ENCODE data around the gene SPEG.

SPEG gene

GRCh38 chr2:219461047-219461514, 26.4 kb downstream of the SPEG start:
- DNase-seq (ENCODE audit: low read depth in 3 of 3) = no peak

GRCh38 chr2:219461669-219462068, 27.0 kb downstream of the SPEG start:
- no peak for DNase-seq (ENCODE audit: low read depth in 3 of 3)

DNA sequence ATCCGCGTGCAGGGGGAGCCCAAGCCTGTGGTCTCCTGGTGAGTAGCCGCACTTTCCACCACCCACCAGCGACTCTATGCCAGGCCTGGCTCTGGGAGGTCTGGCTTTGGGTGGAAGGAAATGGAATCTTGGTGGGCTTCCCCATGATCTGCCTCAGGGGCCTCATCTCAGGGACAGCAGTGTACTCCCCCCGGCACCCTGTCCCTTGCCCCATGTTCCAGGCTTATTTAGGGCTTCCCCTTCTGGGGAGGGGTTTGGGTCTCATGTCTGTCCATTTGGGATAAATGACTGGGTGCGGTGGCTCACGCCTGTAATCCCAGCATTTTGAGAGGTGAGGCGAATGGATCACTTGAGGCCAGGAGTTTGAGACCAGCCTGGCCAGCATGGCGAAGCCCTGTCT, 27.7 kb downstream of the SPEG start:
- no peak for DNase-seq (ENCODE audit: low read depth in 3 of 3)

DNA sequence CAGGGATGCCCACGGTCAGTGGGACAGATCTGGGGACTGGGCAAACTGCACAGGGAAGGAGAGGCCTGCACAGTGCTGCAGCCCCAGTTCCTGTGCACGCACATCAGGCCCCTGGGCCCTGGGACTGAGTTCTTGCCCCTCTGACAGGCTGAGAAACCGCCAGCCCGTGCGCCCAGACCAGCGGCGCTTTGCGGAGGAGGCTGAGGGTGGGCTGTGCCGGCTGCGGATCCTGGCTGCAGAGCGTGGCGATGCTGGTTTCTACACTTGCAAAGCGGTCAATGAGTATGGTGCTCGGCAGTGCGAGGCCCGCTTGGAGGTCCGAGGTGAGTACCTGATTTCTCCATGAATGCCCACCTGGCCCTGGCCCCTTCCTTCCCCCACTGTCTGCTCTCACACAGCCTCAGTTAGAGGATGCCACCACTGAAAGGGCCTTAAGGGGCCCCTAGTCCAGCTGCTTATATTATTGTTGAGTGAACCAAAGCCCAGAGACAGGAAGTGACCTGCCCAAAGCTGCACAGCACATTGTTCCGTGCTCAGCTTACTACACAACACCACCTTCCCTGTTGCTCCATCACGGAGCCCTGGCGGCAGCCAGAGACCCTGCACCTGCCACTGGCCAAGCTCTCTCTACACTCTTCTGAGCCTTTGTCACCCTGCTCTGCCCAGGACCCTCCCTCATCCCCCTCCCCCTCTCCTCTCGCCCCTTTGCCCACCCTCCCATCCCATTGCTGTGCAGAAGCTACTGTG, 29.8 kb downstream of the SPEG start:
- no peak for DNase-seq (ENCODE audit: low read depth in 3 of 3)

DNA sequence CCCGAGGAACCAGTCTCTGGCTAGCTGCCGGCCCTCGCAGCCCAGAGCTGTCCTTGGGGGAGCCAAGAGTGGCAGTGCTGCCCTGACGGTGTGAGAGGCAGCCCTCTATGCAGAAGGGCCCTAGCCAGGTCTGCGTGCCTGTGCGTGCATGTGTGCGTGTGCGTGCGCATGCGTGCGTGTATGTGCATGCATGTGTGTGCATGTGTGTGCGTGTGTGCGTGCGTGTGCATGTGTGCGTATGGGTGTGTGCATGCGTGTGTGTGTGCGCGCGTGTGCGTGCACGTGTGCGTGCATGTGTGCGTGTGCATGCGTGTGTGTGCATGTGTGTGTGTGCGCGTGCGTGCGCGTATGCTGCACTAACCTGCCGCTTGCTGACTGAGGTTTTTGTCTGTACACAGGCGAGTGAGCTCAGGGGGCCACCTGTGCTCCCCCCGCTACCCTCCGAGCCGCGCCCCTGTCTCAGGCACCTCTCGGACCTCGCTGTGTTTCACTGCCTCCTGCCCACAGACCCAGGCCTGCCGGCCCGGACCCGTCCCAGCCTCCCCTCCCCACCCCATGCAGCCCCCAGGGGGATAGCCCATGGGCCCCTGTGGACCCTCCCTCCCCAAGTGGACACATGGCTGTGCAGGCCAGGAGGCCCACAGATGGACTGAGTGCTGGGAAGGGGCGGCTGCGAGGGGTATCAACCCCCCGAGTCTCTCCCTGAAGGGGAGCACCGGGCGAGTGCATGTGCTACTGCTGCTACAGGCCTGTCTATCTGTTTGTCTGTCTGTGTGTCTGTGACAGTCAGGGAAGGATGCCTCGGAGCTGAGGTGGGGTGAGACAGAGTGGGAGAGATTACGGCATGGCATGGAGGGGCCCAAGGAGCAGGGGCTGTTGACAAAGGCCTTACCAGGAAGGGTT, 31.3 kb downstream of the SPEG start:
- no peak for DNase-seq (ENCODE audit: low read depth in 3 of 3)

DNA sequence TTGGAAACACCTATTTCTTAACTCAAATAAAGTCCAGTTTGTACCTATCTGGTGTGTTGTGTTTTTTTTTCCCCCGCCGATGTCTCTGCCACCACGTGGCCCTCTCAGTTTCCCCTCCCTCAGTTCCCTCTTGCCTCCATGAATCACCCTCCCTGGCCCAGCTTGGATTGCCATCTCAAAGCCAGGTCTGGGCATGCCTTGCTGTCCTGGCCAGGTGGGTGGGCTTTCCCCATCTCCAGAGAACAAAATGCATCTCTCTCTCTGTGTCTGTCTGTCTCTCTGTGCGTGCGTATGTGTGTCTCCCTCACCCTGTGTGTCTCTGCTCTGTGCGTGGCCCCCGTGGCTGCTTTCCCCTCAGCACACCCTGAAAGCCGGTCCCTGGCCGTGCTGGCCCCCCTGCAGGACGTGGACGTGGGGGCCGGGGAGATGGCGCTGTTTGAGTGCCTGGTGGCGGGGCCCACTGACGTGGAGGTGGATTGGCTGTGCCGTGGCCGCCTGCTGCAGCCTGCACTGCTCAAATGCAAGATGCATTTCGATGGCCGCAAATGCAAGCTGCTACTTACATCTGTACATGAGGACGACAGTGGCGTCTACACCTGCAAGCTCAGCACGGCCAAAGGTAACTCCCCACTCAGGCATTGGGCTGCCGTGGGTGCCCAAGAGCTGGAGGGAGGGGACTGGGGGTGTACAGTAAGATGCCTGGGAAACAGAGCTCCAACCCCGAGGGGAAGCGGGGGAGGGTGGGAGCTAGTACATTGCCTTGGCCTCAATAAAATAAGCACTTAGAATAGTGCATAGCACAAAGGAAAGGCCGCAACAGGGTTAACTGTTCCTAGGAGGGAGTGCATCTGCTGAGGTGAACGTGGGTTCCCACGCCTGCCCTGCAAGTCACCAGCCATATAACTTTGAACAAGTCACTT, 32.4 kb downstream of the SPEG start:
- DNase-seq (ENCODE audit: low read depth in 3 of 3) = no peak

DNA sequence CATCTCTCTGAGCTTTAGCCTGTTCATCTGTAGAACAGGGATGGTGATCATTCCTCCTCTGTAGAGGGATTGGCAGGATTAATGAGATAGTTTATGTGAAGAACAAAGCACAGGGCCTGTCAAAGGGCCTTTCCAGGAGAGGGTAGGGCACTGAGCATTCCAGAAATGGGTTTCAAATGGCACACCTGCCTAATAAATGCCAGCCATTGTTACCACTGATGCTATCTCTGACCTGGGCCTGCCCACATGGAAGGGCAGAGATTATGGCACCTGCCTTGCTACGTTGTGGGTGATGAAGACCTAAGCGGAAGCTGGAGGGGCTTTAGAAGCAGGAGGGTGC, 33.1 kb downstream of the SPEG start:
- DNase-seq (ENCODE audit: low read depth in 3 of 3) = no peak

DNA sequence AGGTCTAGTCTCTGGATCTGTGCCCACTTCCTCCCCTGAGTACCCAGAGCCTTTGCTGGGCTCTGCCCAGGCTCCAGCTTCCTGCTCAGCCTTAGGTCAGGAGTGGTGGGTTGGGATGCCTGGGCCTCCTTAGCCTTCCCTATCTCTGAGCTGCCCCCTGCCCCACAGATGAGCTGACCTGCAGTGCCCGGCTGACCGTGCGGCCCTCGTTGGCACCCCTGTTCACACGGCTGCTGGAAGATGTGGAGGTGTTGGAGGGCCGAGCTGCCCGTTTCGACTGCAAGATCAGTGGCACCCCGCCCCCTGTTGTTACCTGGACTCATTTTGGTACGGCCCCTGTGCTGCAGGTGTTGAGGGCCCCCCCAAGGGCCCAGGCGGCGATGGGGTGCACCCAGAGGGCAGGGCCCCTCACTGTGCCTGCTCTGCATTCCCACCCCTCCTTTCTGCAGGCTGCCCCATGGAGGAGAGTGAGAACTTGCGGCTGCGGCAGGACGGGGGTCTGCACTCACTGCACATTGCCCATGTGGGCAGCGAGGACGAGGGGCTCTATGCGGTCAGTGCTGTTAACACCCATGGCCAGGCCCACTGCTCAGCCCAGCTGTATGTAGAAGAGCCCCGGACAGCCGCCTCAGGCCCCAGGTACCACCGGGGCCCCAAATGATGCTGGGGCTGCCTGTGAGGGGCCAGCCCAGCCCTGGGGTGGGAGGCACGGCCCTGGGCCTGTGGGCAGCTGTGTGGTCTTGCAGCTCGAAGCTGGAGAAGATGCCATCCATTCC, 34.0 kb downstream of the SPEG start:
- DNase-seq (ENCODE audit: low read depth in 3 of 3) = no peak

- DNase-seq (ENCODE audit: low read depth in 3 of 3) = no peak
Measured at GRCh38 chr2:219469186-219469724, 34.6 kb downstream of the SPEG start.

- no peak for DNase-seq (ENCODE audit: low read depth in 3 of 3)
Measured at GRCh38 chr2:219470429-219470828, 35.8 kb downstream of the SPEG start.

DNA sequence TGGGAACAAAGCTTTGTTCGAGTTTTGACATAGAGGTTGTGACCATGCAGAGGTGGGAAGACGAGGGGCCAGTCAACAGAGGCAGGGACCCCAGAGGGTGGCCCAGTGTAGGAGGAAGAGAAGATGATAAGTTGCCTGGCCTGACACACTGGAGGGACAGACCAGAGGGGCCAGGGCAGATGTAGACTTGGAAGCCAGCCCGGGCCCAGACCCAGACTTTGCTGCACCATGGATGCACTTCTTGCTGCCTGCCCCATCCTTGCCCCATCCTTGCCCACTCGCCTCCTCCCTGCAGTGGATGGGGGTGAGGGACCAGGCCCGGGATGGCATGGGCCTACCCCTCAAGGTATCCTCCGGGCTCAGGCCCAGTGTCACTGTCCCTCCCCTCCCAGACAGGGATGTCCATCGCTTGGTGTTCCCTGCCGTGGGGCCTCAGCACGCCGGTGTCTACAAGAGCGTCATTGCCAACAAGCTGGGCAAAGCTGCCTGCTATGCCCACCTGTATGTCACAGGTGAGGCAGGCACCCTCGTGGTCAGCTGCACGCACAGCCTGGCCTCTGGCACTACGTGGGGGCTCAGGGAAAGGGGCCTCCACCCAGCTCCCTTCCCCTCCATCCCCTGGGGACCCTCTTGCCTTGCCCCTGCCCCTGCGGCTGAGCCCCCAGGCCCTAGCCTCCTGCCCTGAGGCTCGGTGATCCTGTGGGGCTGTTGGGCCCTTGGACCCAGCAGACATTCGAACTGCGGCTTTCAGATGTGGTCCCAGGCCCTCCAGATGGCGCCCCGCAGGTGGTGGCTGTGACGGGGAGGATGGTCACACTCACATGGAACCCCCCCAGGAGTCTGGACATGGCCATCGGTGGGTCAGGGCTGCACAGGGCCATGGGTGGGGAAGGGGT, 37.1 kb downstream of the SPEG start:
- DNase-seq (ENCODE audit: low read depth in 3 of 3) = no peak

DNA sequence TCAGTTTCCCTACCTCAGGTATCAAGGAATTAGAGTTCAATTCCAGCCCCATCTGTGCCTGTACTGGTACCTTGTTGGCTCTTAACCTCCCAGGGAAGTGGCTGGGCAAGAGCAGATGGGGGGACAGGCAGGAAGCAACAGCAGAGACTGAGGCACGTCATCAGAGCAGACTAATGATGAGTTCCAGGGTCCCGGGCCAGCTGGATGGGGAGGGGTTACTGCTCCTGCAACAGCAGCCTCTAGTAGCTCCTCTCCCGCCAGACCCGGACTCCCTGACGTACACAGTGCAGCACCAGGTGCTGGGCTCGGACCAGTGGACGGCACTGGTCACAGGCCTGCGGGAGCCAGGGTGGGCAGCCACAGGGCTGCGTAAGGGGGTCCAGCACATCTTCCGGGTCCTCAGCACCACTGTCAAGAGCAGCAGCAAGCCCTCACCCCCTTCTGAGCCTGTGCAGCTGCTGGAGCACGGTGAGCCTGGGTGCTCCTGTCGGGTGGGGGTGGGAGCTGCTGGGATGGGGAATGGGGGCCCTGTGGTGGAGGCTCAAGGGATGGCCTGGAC, 38.1 kb downstream of the SPEG start:
- no peak for DNase-seq (ENCODE audit: low read depth in 3 of 3)

DNA sequence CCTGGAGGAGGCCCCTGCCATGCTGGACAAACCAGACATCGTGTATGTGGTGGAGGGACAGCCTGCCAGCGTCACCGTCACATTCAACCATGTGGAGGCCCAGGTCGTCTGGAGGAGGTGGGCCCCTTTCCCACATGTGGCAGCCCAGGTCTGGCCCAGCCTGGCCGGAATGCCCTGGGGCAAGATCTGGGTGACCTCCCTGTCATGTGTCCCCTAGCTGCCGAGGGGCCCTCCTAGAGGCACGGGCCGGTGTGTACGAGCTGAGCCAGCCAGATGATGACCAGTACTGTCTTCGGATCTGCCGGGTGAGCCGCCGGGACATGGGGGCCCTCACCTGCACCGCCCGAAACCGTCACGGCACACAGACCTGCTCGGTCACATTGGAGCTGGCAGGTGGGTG, 38.9 kb downstream of the SPEG start:
- no peak for DNase-seq (ENCODE audit: low read depth in 3 of 3)

GRCh38 chr2:219474285-219475060, 39.8 kb downstream of the SPEG start:
- no peak for DNase-seq (ENCODE audit: low read depth in 3 of 3)

GRCh38 chr2:219475278-219475677, 40.6 kb downstream of the SPEG start:
- DNase-seq (ENCODE audit: low read depth in 3 of 3) = no peak

- peak in 2 of 3 experiments; percentile 33 to 40 for DNase-seq (ENCODE audit: low read depth in 3 of 3)
Measured at GRCh38 chr2:219475697-219476651, 41.3 kb downstream of the SPEG start.

DNA sequence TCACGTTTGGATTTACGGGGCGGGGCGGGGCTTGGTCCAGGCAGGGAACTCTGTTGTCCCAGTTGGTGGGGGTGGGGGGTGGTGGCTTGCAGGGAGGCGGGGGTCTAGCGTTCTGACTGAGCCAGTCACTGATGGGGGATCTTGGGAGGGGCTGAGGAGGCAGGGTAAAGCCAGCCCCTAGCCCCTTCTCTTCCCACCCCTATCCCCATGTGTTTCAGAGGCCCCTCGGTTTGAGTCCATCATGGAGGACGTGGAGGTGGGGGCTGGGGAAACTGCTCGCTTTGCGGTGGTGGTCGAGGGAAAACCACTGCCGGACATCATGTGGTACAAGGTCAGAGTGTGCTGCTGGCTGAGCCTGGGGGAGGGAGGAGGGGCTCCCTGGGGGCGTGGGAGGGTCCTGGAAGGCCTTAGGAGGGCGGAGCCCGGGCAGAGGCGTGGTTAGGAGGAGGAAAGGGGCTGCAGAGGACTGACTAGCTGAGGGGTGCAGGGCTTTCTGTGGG, 42.1 kb downstream of the SPEG start:
- no peak for DNase-seq (ENCODE audit: low read depth in 3 of 3)
